B cell (primary cell): Measurements from ENCODE around the gene TMEM256. TPM values are rescaled to one million over a fixed set of nuclear protein-coding genes. Genes with fewer than 3 reads are reported as not detected.

ENCODE experiments used
- ATAC-seq: fragments of 200-7000 bp; cut with Tn5 transposase; one replicate; pipeline ENCODE4 v1.10.0; 2021; ENCODE audit warnings: low read depth, mild to moderate bottlenecking, moderate number of reproducible peaks, moderate library complexity
- CTCF ChIA-PET: fragments of 350-600 bp; sonication (Branson Sonifier 250); formaldehyde crosslinking; loops from one replicate; lab custom pipeline; 2021; ENCODE audit warnings: antibody characterized with exemption, inconsistent platforms; lab: Charles Lee
- POLR2A ChIA-PET: fragments of 350-600 bp; sonication (Branson Sonifier 250); formaldehyde crosslinking; loops from one replicate; lab custom pipeline; 2021; ENCODE audit warnings: antibody characterized with exemption; lab: Charles Lee
- DNase-seq: peaks from one replicate; pipeline ENCODE4 v3.0.0; 2013
- H2AFZ ChIP-seq: 2 replicates; pipeline ENCODE4 v1.6.1; 2012; ENCODE audit warnings: mild to moderate bottlenecking, low read depth, low read length; ENCODE audit not compliant: insufficient read depth, poor library complexity, severe bottlenecking
- H3K27ac ChIP-seq, 2 donors: 1 replicate in 1 of 2; 2 replicates in 1 of 2; pipeline ENCODE4 v1.5.1; 2012 to 2013; ENCODE audit warnings: low read length in 2 of 2, mild to moderate bottlenecking in 2 of 2, moderate library complexity in 1 of 2
- H3K27me3 ChIP-seq, 4 experiments: fragments of 200-600 bp in 1 of 4; sonication (generic) in 1 of 4; replicated peaks in 1 of 4; 1 replicate in 2 of 4; 2 replicates in 2 of 4; pipeline versions ENCODE4 v1.6.1 to v1.7.0; 2013 to 2016; ENCODE audit warnings: low read length in 3 of 4, mild to moderate bottlenecking in 2 of 4, mixed read lengths in 1 of 4, moderate library complexity in 1 of 4; ENCODE audit not compliant: insufficient read depth in 4 of 4, control insufficient read depth in 3 of 4; ENCODE audit errors: control extremely low read depth in 1 of 4
- H3K36me3 ChIP-seq, 2 experiments: replicated peaks in 1 of 2; 1 replicate in 1 of 2; 2 replicates in 1 of 2; pipeline versions ENCODE4 v1.6.1 to v1.7.1; 2013; ENCODE audit warnings: low read length in 1 of 2; ENCODE audit not compliant: insufficient read depth in 2 of 2, control insufficient read depth in 1 of 2; ENCODE audit errors: control extremely low read depth in 1 of 2, extremely low read depth in 1 of 2
- H3K4me1 ChIP-seq, 2 donors: fragments of 200-600 bp in 1 of 2; sonication (generic) in 1 of 2; 1 replicate in 1 of 2; 2 replicates in 1 of 2; pipeline versions ENCODE4 v1.5.1 to v1.6.1; 2013 to 2017; ENCODE audit warnings: low read length in 2 of 2; ENCODE audit not compliant: control insufficient read depth in 2 of 2, insufficient read depth in 2 of 2
- H3K4me2 ChIP-seq: replicated peaks from 2 replicates; pipeline ENCODE3; 2012; ENCODE audit warnings: mild to moderate bottlenecking, low read depth, low read length; ENCODE audit not compliant: poor library complexity, severe bottlenecking
- H3K4me3 ChIP-seq, 5 experiments: fragments of 200-600 bp in 1 of 5; sonication (generic) in 1 of 5; 1 replicate in 3 of 5; 2 replicates in 2 of 5; pipeline versions ENCODE4 v1.5.1 to v1.7.0; 2011 to 2016; ENCODE audit warnings: low read length in 4 of 5, mild to moderate bottlenecking in 4 of 5, low read depth in 2 of 5, control low read depth in 1 of 5, moderate library complexity in 1 of 5; ENCODE audit not compliant: insufficient read depth in 1 of 5; ENCODE audit errors: control extremely low read depth in 1 of 5, extremely low read depth in 1 of 5
- H3K79me2 ChIP-seq: fragments of 200-600 bp; sonication (generic); one replicate; pipeline ENCODE4 v1.6.0; 2016; ENCODE audit warnings: low read length; ENCODE audit not compliant: control insufficient read depth, insufficient read depth
- H3K9ac ChIP-seq: fragments of 200-600 bp; sonication (generic); 2 replicates; pipeline ENCODE4 v1.6.1; 2017; ENCODE audit warnings: mild to moderate bottlenecking, low read length, moderate library complexity
- H3K9me3 ChIP-seq, 3 donors: one replicate each; pipeline versions ENCODE4 v1.6.1 to v1.7.1; 2013; ENCODE audit warnings: low read length in 2 of 3; ENCODE audit not compliant: control insufficient read depth in 2 of 3, insufficient read depth in 1 of 3; ENCODE audit errors: control extremely low read depth in 1 of 3
- H4K20me1 ChIP-seq: 2 replicates; pipeline ENCODE4 v1.6.0; 2012; ENCODE audit warnings: mild to moderate bottlenecking, low read length; ENCODE audit not compliant: insufficient read depth, control insufficient read depth, poor library complexity, severe bottlenecking
- H3K27ac Mint-ChIP-seq: one replicate; pipeline ENCODE4 v1.8.0; 2021; ENCODE audit warnings: mixed read lengths
- H3K27me3 Mint-ChIP-seq: one replicate; pipeline ENCODE4 v1.8.0; 2021; ENCODE audit warnings: mixed read lengths
- H3K4me1 Mint-ChIP-seq: one replicate; pipeline ENCODE4 v1.8.0; 2021; ENCODE audit warnings: mixed read lengths
- H3K4me3 Mint-ChIP-seq: one replicate; pipeline ENCODE4 v1.8.0; 2021; ENCODE audit warnings: mixed read lengths
- H3K9me3 Mint-ChIP-seq: one replicate; pipeline ENCODE4 v1.8.0; 2022; ENCODE audit warnings: mixed read lengths; ENCODE audit not compliant: insufficient read depth
- EZH2 ChIP-seq: IDR thresholded peaks from 2 replicates; pipeline ENCODE4 v1.6.1; 2012; ENCODE audit warnings: borderline replicate concordance, low read depth, mild to moderate bottlenecking, moderate library complexity, low read length; ENCODE audit not compliant: insufficient read depth, poor library complexity, severe bottlenecking
- WGBS: methylation state at CpG from one replicate; pipeline ENCODE4 v1.1.5; 2013; ENCODE audit warnings: missing lambda C conversion rate; ENCODE audit not compliant: insufficient coverage; 5-methylcytosine and 5-hydroxymethylcytosine counted together
- intact Hi-C: fragments of 100-400 bp; cut with micrococcal nuclease; formaldehyde crosslinking; loops from one replicate; pipeline ENCODE4 v1.10.0; 2022
- polyA plus RNA-seq: library from polyadenylated mRNA; depleted of rRNA; stranded (reverse); fragments of >200 nt; gene quantifications from 2 replicates; pipeline ENCODE4 v1.2.3, GENCODE V29; 2012
- total RNA-seq, 2 donors: library from RNA; stranded (reverse); fragments of 120-200 nt in 1 of 2; gene quantifications; 1 replicate in 1 of 2; 2 replicates in 1 of 2; pipeline versions ENCODE4 v1.2.3 to v1.2.4, GENCODE V29; 2013 to 2022
- TF ChIP-seq, protein P1 (sequence below): fragments of 200-600 bp; IDR thresholded peaks from one replicate; pipeline ENCODE4 v1.8.0; 2022; ENCODE audit warnings: antibody characterized with exemption, mild to moderate bottlenecking

Gene TMEM256
- total and polyA plus RNA-seq, 2 donors (not counting 1 experiment from before 2014, with no cell fraction given) = 65.4 to 67.8 TPM

DNA sequence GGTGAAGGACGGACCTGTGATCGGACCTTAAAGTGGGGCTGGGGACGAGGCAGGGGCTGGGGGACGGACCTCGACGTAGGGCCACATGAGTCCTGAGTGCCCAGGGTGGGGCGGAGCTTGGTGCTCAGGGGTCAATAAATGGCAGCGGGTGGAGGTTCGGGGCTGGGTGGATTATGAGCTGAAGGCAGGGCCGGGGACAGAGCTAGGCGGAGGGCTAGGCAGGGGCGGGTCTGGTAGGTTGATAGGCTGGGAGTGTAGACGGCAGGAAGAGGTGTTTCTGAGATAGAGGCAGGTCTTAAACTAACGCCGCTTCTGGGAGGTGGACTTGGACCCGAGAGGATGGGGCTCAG lies 41.7 kb upstream of the TMEM256 start:
- Histone ChIP-seq H3K4me3 (peak overlapping the region in 3 of 5 experiments; percentile 41 to 53 (median 44)), H3K9ac (peak overlapping the region; percentile 53), H3K27ac (no peak overlapping the region), H3K27me3 (peaks cover 0 to 71% (median 48%) of the 10 kb centered on the region in 4 experiments), H3K9me3 (peaks cover 0 to 22% (median 0%) of the 10 kb centered on the region in 3 donors), H3K79me2 (no peaks in the 10 kb centered on the region), H3K36me3 (no peaks in the 10 kb centered on the region), H4K20me1 (peaks cover 2% of the 10 kb centered on the region), H3K4me2 (peak overlapping the region; percentile 87), H3K4me1 (peaks cover 27 to 34% of the 10 kb centered on the region in 2 donors), H2AFZ (peak overlapping the region; percentile 47)
- peak overlapping the region; percentile 84 for H3K4me3 Mint-ChIP-seq
- ChIA-PET POLR2A (interaction anchor here (0.6 to 0.9 kb wide), 3 partner anchors 9 to 366 kb away, joined by 3 to 4 read pairs (median 3); partner anchors contain the start of gene CLEC10A), CTCF (interaction anchor here (0.6 to 3.8 kb wide), 6 partner anchors 9 to 115 kb away, joined by 3 to 17 read pairs (median 4); partner anchors contain the start of genes SENP3 and TMEM102)
- peaks cover 69% of the 10 kb centered on the region for H3K27me3 Mint-ChIP-seq
- intact Hi-C loops = no loop called here
- H3K4me1 Mint-ChIP-seq = peaks cover 23% of the 10 kb centered on the region
- peak; percentile 59 for ATAC-seq
- WGBS = 6% methylated on average over 14 of the region's 16 CpGs
- TF ChIP-seq, protein P1, sequence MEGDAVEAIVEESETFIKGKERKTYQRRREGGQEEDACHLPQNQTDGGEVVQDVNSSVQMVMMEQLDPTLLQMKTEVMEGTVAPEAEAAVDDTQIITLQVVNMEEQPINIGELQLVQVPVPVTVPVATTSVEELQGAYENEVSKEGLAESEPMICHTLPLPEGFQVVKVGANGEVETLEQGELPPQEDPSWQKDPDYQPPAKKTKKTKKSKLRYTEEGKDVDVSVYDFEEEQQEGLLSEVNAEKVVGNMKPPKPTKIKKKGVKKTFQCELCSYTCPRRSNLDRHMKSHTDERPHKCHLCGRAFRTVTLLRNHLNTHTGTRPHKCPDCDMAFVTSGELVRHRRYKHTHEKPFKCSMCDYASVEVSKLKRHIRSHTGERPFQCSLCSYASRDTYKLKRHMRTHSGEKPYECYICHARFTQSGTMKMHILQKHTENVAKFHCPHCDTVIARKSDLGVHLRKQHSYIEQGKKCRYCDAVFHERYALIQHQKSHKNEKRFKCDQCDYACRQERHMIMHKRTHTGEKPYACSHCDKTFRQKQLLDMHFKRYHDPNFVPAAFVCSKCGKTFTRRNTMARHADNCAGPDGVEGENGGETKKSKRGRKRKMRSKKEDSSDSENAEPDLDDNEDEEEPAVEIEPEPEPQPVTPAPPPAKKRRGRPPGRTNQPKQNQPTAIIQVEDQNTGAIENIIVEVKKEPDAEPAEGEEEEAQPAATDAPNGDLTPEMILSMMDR = no peak
- TF ChIP-seq EZH2 = no peak
- H3K9me3 Mint-ChIP-seq = no peaks in the 10 kb centered on the region
- H3K27ac Mint-ChIP-seq = peak overlapping the region; percentile 15
- DNase-seq = peak; percentile 53
